ENCODE measurements around the gene KRT40.

DNA sequence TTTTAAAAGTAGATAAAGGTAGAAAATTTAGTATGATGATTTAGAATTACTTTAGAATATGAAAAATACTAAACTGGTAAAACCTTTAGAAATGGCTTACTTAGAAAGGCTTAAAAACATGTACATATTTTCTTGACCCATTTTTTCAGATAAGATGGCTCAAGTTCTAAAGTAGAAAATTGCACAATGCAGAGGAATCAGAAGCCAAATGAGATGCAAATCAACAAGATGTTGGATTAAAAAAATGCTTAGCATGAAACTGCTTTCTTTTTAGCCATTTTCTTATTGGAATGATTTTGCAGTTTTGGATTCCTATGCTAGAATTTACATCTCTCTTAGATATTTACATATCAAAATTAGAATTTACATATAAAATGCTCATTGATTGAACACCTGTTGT, 26.3 kb upstream of the KRT40 start:
- TF ChIP-seq CTCF (conservative IDR thresholded peaks at IDR 0.05; ENCODE audit: low read depth, low read length) (no peak), POLR2A (IDR thresholded peaks at IDR 0.05; ENCODE audit: low read depth, low read length) (no peak), MAFK (IDR thresholded peaks at IDR 0.05; ENCODE audit: low read depth, low read length) (no peak), MXI1 (IDR thresholded peaks at IDR 0.05; ENCODE audit: borderline replicate concordance, low read depth, low read length) (no peak), RAD21 (IDR thresholded peaks at IDR 0.05; ENCODE audit: low read length) (no peak), FOS (IDR thresholded peaks at IDR 0.05; ENCODE audit: low read depth, low read length) (no peak), RFX5 (IDR thresholded peaks at IDR 0.05; ENCODE audit: low read depth, low read length) (no peak), SMC3 (IDR thresholded peaks at IDR 0.05; ENCODE audit: low read depth, low read length) (no peak), BHLHE40 (IDR thresholded peaks at IDR 0.05; ENCODE audit: low read depth, low read length) (no peak), ELK1 (IDR thresholded peaks at IDR 0.05; ENCODE audit: borderline replicate concordance, low read depth, low read length) (no peak), MAZ (IDR thresholded peaks at IDR 0.05; ENCODE audit: borderline replicate concordance, low read depth, low read length) (no peak), CEBPB (IDR thresholded peaks at IDR 0.05; ENCODE audit: low read depth, low read length) (peak; percentile 29; the same call in 1 of the 2 replicates)
- TF ChIP-seq, protein P1, sequence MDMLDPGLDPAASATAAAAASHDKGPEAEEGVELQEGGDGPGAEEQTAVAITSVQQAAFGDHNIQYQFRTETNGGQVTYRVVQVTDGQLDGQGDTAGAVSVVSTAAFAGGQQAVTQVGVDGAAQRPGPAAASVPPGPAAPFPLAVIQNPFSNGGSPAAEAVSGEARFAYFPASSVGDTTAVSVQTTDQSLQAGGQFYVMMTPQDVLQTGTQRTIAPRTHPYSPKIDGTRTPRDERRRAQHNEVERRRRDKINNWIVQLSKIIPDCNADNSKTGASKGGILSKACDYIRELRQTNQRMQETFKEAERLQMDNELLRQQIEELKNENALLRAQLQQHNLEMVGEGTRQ (IDR thresholded peaks at IDR 0.05; ENCODE audit: low read depth, low read length): no peak

Measured in IMR-90 (cell line).